Testis (tissue), 3 donors: Measurements from ENCODE around the gene GDAP1L1. TPM values are rescaled to one million over a fixed set of nuclear protein-coding genes. Genes with fewer than 3 reads are reported as not detected.

Source experiments
- DNase-seq: peaks from one replicate; pipeline ENCODE4 v3.0.0-alpha.2; 2019
- H3K27ac ChIP-seq, 2 donors: fragments of 200-600 bp; sonication (generic); one replicate each; pipeline ENCODE4 v1.5.1; 2019
- H3K27me3 ChIP-seq: fragments of 200-600 bp; sonication (generic); one replicate; pipeline ENCODE4 v1.5.1; 2019
- H3K36me3 ChIP-seq: fragments of 200-600 bp; sonication (generic); one replicate; pipeline ENCODE4 v1.5.1; 2017; ENCODE audit warnings: low read depth; ENCODE audit errors: missing control alignments
- H3K4me1 ChIP-seq: fragments of 200-600 bp; sonication (generic); one replicate; pipeline ENCODE4 v1.5.1; 2019
- H3K4me3 ChIP-seq, 2 donors: fragments of 200-600 bp; sonication (generic); one replicate each; pipeline ENCODE4 v1.5.1; 2017 to 2019
- H3K9me3 ChIP-seq: fragments of 200-600 bp; sonication (generic); one replicate; pipeline ENCODE4 v1.5.1; 2017
- POLR2A ChIP-seq: fragments of 450-650 bp; IDR thresholded peaks from one replicate; pipeline ENCODE4 v1.6.1; 2017; ENCODE audit warnings: antibody characterized with exemption, mild to moderate bottlenecking, moderate library complexity
- WGBS, 2 donors: methylation state at CpG; one replicate each; pipeline ENCODE4 v1.1.5; 2018; 5-methylcytosine and 5-hydroxymethylcytosine counted together
- intact Hi-C: fragments of 100-400 bp; cut with DNase I; formaldehyde crosslinking; loops from one replicate; pipeline ENCODE4 v1.15.1; 2023; ENCODE audit warnings: low total_unique reads
- polyA plus RNA-seq: library from polyadenylated mRNA; stranded (reverse); fragments of 350-450 nt; fragmentation: Illumina TruSeq; extraction: RNeasy Lipid Tissue Mini Kit (QIAGEN cat#74804); gene quantifications from one replicate; pipeline ENCODE4 v1.2.3, GENCODE V29; 2014; ENCODE audit warnings: low read depth, low replicate concordance; ENCODE audit not compliant: insufficient read depth
- total RNA-seq, 2 donors: library from RNA; depleted of rRNA; stranded (reverse); fragments of >200 nt; gene quantifications; one replicate each; pipeline ENCODE4 v1.2.3, GENCODE V29; 2016
- TF ChIP-seq, protein P1 (sequence below), 3 experiments: fragments of 450-650 bp in 2 of 3; fragments of 200-600 bp in 1 of 3; sonication (generic) in 1 of 3; IDR thresholded peaks; one replicate each; pipeline ENCODE4 v1.5.1; 2016 to 2019; ENCODE audit warnings: antibody characterized with exemption in 3 of 3, mild to moderate bottlenecking in 2 of 3, moderate library complexity in 1 of 3

Gene GDAP1L1
- total and polyA plus RNA-seq, 3 donors from 2014 or later, result 1.3 to 2.7 (median 1.7) TPM

- intact Hi-C loops, result no loop called here
- TF ChIP-seq POLR2A, result no peak
- TF ChIP-seq, protein P1, sequence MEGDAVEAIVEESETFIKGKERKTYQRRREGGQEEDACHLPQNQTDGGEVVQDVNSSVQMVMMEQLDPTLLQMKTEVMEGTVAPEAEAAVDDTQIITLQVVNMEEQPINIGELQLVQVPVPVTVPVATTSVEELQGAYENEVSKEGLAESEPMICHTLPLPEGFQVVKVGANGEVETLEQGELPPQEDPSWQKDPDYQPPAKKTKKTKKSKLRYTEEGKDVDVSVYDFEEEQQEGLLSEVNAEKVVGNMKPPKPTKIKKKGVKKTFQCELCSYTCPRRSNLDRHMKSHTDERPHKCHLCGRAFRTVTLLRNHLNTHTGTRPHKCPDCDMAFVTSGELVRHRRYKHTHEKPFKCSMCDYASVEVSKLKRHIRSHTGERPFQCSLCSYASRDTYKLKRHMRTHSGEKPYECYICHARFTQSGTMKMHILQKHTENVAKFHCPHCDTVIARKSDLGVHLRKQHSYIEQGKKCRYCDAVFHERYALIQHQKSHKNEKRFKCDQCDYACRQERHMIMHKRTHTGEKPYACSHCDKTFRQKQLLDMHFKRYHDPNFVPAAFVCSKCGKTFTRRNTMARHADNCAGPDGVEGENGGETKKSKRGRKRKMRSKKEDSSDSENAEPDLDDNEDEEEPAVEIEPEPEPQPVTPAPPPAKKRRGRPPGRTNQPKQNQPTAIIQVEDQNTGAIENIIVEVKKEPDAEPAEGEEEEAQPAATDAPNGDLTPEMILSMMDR (IDR thresholded peaks at IDR 0.05), result no peak
- H3K4me1 ChIP-seq, result no peaks in the 10 kb centered on the region
Observed at GRCh38 chr20:44256961-44257360, 9.9 kb downstream of the GDAP1L1 start.

GRCh38 chr20:44258226-44258890 lies 11.2 kb downstream of the GDAP1L1 start:
- intact Hi-C loops, result no loop called here
- Histone ChIP-seq H3K36me3 (no peaks in the 10 kb centered on the region), H3K4me3 (no peak overlapping the region), H3K9me3 (no peaks in the 10 kb centered on the region), H3K27ac (no peak overlapping the region), H3K4me1 (no peaks in the 10 kb centered on the region), H3K27me3 (no peaks in the 10 kb centered on the region)
- DNase-seq, result no peak
- no peak for TF ChIP-seq POLR2A
- TF ChIP-seq, protein P1 (IDR thresholded peaks at IDR 0.05), result no peak
- WGBS, 2 donors, result 91 to 93% methylated on average over 19 to 28 of the region's 28 CpGs

More at GRCh38 chr20:44256961-44257360, 9.9 kb downstream of the GDAP1L1 start:
- WGBS, 2 donors, result 92 to 93% methylated on average over 13 to 20 of the region's 21 CpGs
- Histone ChIP-seq H3K4me3 (no peak overlapping the region), H3K36me3 (no peaks in the 10 kb centered on the region), H3K9me3 (no peaks in the 10 kb centered on the region), H3K27me3 (no peaks in the 10 kb centered on the region), H3K27ac (no peak overlapping the region)
- DNase-seq, result no peak

DNA sequence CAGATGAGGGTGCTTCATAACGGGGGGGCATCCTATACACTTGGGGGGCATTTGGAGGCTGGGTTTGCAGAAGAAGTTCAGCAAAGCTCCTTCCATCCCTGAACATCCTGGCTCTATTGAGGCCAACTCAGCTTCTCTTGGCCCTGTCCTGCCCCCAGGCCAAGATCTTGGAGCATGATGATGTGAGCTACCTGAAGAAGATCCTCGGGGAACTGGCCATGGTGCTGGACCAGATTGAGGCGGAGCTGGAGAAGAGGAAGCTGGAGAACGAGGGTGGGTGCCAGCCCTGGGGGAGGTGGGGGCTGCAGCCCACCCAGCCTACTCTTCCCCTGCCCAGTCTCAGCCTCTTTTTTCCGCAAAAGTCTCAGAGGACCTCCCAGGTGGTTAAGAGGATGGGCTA lies 17.2 kb downstream of the GDAP1L1 start:
- 79 to 83% methylated on average over 3 to 5 of the region's 5 CpGs for WGBS, 2 donors
- no peak overlapping the region for H3K4me3 ChIP-seq
- H3K4me1 ChIP-seq, result no peaks in the 10 kb centered on the region
- no peaks in the 10 kb centered on the region for H3K27me3 ChIP-seq
- TF ChIP-seq, protein P1 (IDR thresholded peaks at IDR 0.05), result no peak
- TF ChIP-seq POLR2A, result no peak
- H3K36me3 ChIP-seq, result no peaks in the 10 kb centered on the region
- intact Hi-C loops, result no loop called here
- no peak overlapping the region for H3K27ac ChIP-seq
- H3K9me3 ChIP-seq, result no peaks in the 10 kb centered on the region
- DNase-seq, result no peak

- no peak for DNase-seq
- Histone ChIP-seq H3K9me3 (no peaks in the 10 kb centered on the region), H3K27ac (no peak overlapping the region), H3K36me3 (no peaks in the 10 kb centered on the region), H3K27me3 (no peaks in the 10 kb centered on the region), H3K4me3 (no peak overlapping the region), H3K4me1 (no peaks in the 10 kb centered on the region)
- no peak for TF ChIP-seq POLR2A
- TF ChIP-seq, protein P1 (IDR thresholded peaks at IDR 0.05), result no peak
- intact Hi-C loops, result no loop called here
- 95 to 98% methylated on average over 5 of the region's 5 CpGs for WGBS, 2 donors
Observed at GRCh38 chr20:44268802-44269201, 21.7 kb downstream of the GDAP1L1 start.
